Peyer's patch (tissue), 4 donors: ENCODE measurements around the gene DLGAP4. TPM values are rescaled to one million over a fixed set of nuclear protein-coding genes. Genes with fewer than 3 reads are reported as not detected.
"Not testable (repeated sequence)": the region's sequence is repeated elsewhere in the genome, so short reads cannot be mapped to it uniquely, and the experiment has no call there.

Experiments used
- DNase-seq, 3 donors: peaks; one replicate each; pipeline ENCODE4 v3.0.0-alpha.2; 2017 to 2019
- H3K27ac ChIP-seq, 4 donors: fragments of 200-600 bp; sonication (generic); one replicate each; pipeline ENCODE4 v1.5.1; 2016 to 2019
- H3K27me3 ChIP-seq, 2 donors: fragments of 200-600 bp; sonication (generic); one replicate each; pipeline ENCODE4 v1.5.1; 2019
- H3K36me3 ChIP-seq, 3 donors: fragments of 200-600 bp; sonication (generic); one replicate each; pipeline ENCODE4 v1.5.1; 2016 to 2019
- H3K4me1 ChIP-seq, 4 donors: fragments of 200-600 bp; sonication (generic); one replicate each; pipeline ENCODE4 v1.5.1; 2016 to 2019
- H3K4me3 ChIP-seq, 4 donors: fragments of 200-600 bp; sonication (generic); 1 replicate in 3 of 4; 2 replicates in 1 of 4; pipeline ENCODE4 v1.5.1; 2016 to 2019; ENCODE audit warnings: mild to moderate bottlenecking in 1 of 4
- H3K9me3 ChIP-seq, 4 donors: fragments of 200-600 bp; sonication (generic); one replicate each; pipeline ENCODE4 v1.5.1; 2016 to 2019; ENCODE audit warnings: mild to moderate bottlenecking in 1 of 4
- CTCF ChIP-seq, 6 experiments: fragments of 450-650 bp in 4 of 6; fragments of 200-600 bp in 2 of 6; sonication (generic) in 1 of 6; IDR thresholded peaks; one replicate each; pipeline ENCODE4 v1.5.1; 2017 to 2019; ENCODE audit warnings: antibody characterized with exemption in 6 of 6, mild to moderate bottlenecking in 3 of 6, moderate library complexity in 1 of 6
- POLR2A ChIP-seq, 2 donors: fragments of 450-650 bp; IDR thresholded peaks; one replicate each; pipeline ENCODE4 v1.5.1; 2017; ENCODE audit warnings: antibody characterized with exemption in 2 of 2, mild to moderate bottlenecking in 2 of 2, moderate library complexity in 2 of 2
- total RNA-seq, 4 donors: library from RNA; depleted of rRNA; stranded (reverse); fragments of >200 nt; gene quantifications; one replicate each; pipeline ENCODE4 v1.1.0, GENCODE V29; 2016

DLGAP4 gene
- total RNA-seq, 4 donors from 2014 or later: 44.5 to 70.1 (median 59.0) TPM

GRCh38 chr20:36472637-36473090 is 166.5 kb downstream of the DLGAP4 start:
- peak; percentile 31 to 80 (median 79) for DNase-seq
- peaks cover 2 to 70% (median 21%) of the 10 kb centered on the region in 4 donors for H3K4me1 ChIP-seq
- no peaks in the 10 kb centered on the region for H3K9me3 ChIP-seq
- no peaks in the 10 kb centered on the region for H3K36me3 ChIP-seq
- TF ChIP-seq POLR2A (IDR thresholded peaks at IDR 0.05) (no peak), CTCF (IDR thresholded peaks at IDR 0.05) (no peak)
- peak overlapping the region in 3 of 4 donors; percentile 18 to 39 (median 32) for H3K4me3 ChIP-seq
- H3K27me3 ChIP-seq: no peaks in the 10 kb centered on the region
- H3K27ac ChIP-seq: peak overlapping the region; percentile 71 to 82 (median 76)

- Histone ChIP-seq H3K36me3 (no peaks in the 10 kb centered on the region), H3K9me3 (no peaks in the 10 kb centered on the region), H3K27ac (peak overlapping the region; percentile 71 to 82 (median 76)), H3K27me3 (no peaks in the 10 kb centered on the region), H3K4me1 (peaks cover 0 to 65% (median 16%) of the 10 kb centered on the region in 4 donors), H3K4me3 (peak overlapping the region in 1 of 4 donors; percentile 32)
- DNase-seq: no peak
- TF ChIP-seq CTCF (IDR thresholded peaks at IDR 0.05) (no peak), POLR2A (IDR thresholded peaks at IDR 0.05) (no peak)
These were observed 167.0 kb downstream of the DLGAP4 start for GRCh38 chr20:36473164-36473563.

- H3K27me3 ChIP-seq: no peaks in the 10 kb centered on the region
- no peak for TF ChIP-seq POLR2A (IDR thresholded peaks at IDR 0.05)
- TF ChIP-seq CTCF (IDR thresholded peaks at IDR 0.05): no peak
- no peak overlapping the region for H3K4me3 ChIP-seq
- no peaks in the 10 kb centered on the region for H3K9me3 ChIP-seq
- H3K4me1 ChIP-seq: peaks cover 0 to 53% (median 11%) of the 10 kb centered on the region in 4 donors
- no peak for DNase-seq
- peak overlapping the region in 1 of 4 donors; percentile 14 for H3K27ac ChIP-seq
- H3K36me3 ChIP-seq: no peaks in the 10 kb centered on the region
These were observed 168.4 kb downstream of the DLGAP4 start for GRCh38 chr20:36474563-36474962.

GRCh38 chr20:36475054-36475453 is 168.9 kb downstream of the DLGAP4 start:
- H3K36me3 ChIP-seq, H3K27me3 ChIP-seq, H3K4me3 ChIP-seq, DNase-seq, H3K9me3 ChIP-seq: not testable (repeated sequence)
- Histone ChIP-seq H3K4me1 (peaks cover 0 to 48% (median 9%) of the 10 kb centered on the region in 4 donors), H3K27ac (peak overlapping the region in 1 of 4 donors; percentile 14)

GRCh38 chr20:36477475-36477874 is 171.3 kb downstream of the DLGAP4 start:
- Histone ChIP-seq H3K4me3 (no peak overlapping the region), H3K27ac (no peak overlapping the region), H3K27me3 (no peaks in the 10 kb centered on the region), H3K4me1 (peaks cover 0 to 35% (median 2%) of the 10 kb centered on the region in 4 donors), H3K36me3 (no peaks in the 10 kb centered on the region), H3K9me3 (no peaks in the 10 kb centered on the region)
- no peak for DNase-seq
- TF ChIP-seq CTCF (IDR thresholded peaks at IDR 0.05): no peak
- TF ChIP-seq POLR2A (IDR thresholded peaks at IDR 0.05): no peak

GRCh38 chr20:36478137-36478905 is 172.2 kb downstream of the DLGAP4 start:
- H3K27ac ChIP-seq: no peak overlapping the region
- H3K27me3 ChIP-seq: no peaks in the 10 kb centered on the region
- no peak for DNase-seq
- H3K4me1 ChIP-seq: peaks cover 0 to 35% (median 0%) of the 10 kb centered on the region in 4 donors
- no peak overlapping the region for H3K4me3 ChIP-seq
- H3K36me3 ChIP-seq: no peaks in the 10 kb centered on the region
- H3K9me3 ChIP-seq: no peaks in the 10 kb centered on the region
- TF ChIP-seq POLR2A (IDR thresholded peaks at IDR 0.05): no peak
- TF ChIP-seq CTCF (IDR thresholded peaks at IDR 0.05): no peak
